HEK293 (cell line): Measurements from ENCODE around the gene TMEM263.

Experiments used
- CTCF ChIA-PET: fragments of 350-600 bp; formaldehyde crosslinking; extraction: SDS; loops from one replicate; lab custom pipeline; 2021; ENCODE audit warnings: antibody characterized with exemption; lab: Yijun Ruan, JAX
- POLR2A ChIA-PET: fragments of 300-600 bp; formaldehyde crosslinking; extraction: SDS; loops from one replicate; lab custom pipeline; 2020; ENCODE audit warnings: antibody characterized with exemption, inconsistent platforms; lab: Yijun Ruan, JAX
- H3K27ac ChIP-seq: fragments of 200-500 bp; sonication (Bioruptor generic); 2 replicates; pipeline ENCODE4 v1.5.1; 2014; ENCODE audit warnings: low read depth, low read length, control low read depth, inconsistent platforms; ENCODE audit errors: extremely low read depth
- H3K36me3 ChIP-seq, 2 experiments: fragments of 200-500 bp in 1 of 2; sonication (Bioruptor generic) in 1 of 2; 1 replicate in 1 of 2; 2 replicates in 1 of 2; pipeline ENCODE4 v1.5.1; 2014 to 2017; ENCODE audit warnings: inconsistent platforms in 2 of 2, low read length in 2 of 2; ENCODE audit not compliant: control insufficient read depth in 2 of 2, insufficient read depth in 1 of 2
- H3K4me1 ChIP-seq: fragments of 200-500 bp; sonication (Bioruptor generic); 2 replicates; pipeline ENCODE4 v1.5.1; 2014; ENCODE audit warnings: mild to moderate bottlenecking, low read length, inconsistent platforms; ENCODE audit not compliant: control insufficient read depth, insufficient read depth
- H3K4me3 ChIP-seq: 2 replicates; pipeline ENCODE4 v1.5.1; 2011; ENCODE audit warnings: low read depth, mild to moderate bottlenecking, control low read depth, low read length, moderate library complexity
- H3K9me3 ChIP-seq: fragments of 200-500 bp; sonication (Bioruptor generic); 2 replicates; pipeline ENCODE4 v1.5.1; 2014; ENCODE audit warnings: low read depth, low read length, inconsistent platforms; ENCODE audit not compliant: control insufficient read depth, insufficient read depth
- GLIS1 ChIP-seq: fragments of 450-650 bp; formaldehyde crosslinking; IDR thresholded peaks from 2 replicates; pipeline ENCODE4 v1.5.1; 2016; ENCODE audit warnings: missing biosample characterization, missing genetic modification characterization
- KLF17 ChIP-seq: fragments of 450-650 bp; formaldehyde crosslinking; IDR thresholded peaks from 2 replicates; pipeline ENCODE4 v1.5.1; 2016; ENCODE audit warnings: missing biosample characterization, missing genetic modification characterization
- REPIN1 ChIP-seq: fragments of 450-650 bp; formaldehyde crosslinking; IDR thresholded peaks from 2 replicates; pipeline ENCODE4 v1.5.1; 2017; ENCODE audit warnings: missing biosample characterization, missing genetic modification characterization, low read depth
- ZFHX2 ChIP-seq: fragments of 450-650 bp; formaldehyde crosslinking; conservative IDR thresholded peaks from 2 replicates; pipeline ENCODE4 v1.5.1; 2016; ENCODE audit warnings: missing biosample characterization, missing genetic modification characterization
- ZNF10 ChIP-seq: fragments of 450-650 bp; formaldehyde crosslinking; IDR thresholded peaks from 2 replicates; pipeline ENCODE4 v1.5.1; 2017; ENCODE audit warnings: missing biosample characterization, missing genetic modification characterization
- ZNF133 ChIP-seq: fragments of 450-650 bp; formaldehyde crosslinking; IDR thresholded peaks from 2 replicates; pipeline ENCODE4 v1.5.1; 2016; ENCODE audit warnings: missing biosample characterization, missing genetic modification characterization
- ZNF18 ChIP-seq: fragments of 450-650 bp; formaldehyde crosslinking; IDR thresholded peaks from 2 replicates; pipeline ENCODE4 v1.5.1; 2016; ENCODE audit warnings: missing biosample characterization, missing genetic modification characterization
- ZNF214 ChIP-seq: fragments of 450-650 bp; formaldehyde crosslinking; IDR thresholded peaks from 2 replicates; pipeline ENCODE4 v1.5.1; 2017; ENCODE audit warnings: missing biosample characterization, mild to moderate bottlenecking, missing genetic modification characterization, borderline replicate concordance
- ZNF221 ChIP-seq: fragments of 450-650 bp; formaldehyde crosslinking; IDR thresholded peaks from 2 replicates; pipeline ENCODE4 v1.5.1; 2017; ENCODE audit warnings: missing biosample characterization, missing genetic modification characterization, borderline replicate concordance
- ZNF239 ChIP-seq: fragments of 450-650 bp; formaldehyde crosslinking; IDR thresholded peaks from 2 replicates; pipeline ENCODE4 v1.5.1; 2016; ENCODE audit warnings: missing biosample characterization, missing genetic modification characterization
- ZNF324 ChIP-seq: fragments of 450-650 bp; formaldehyde crosslinking; IDR thresholded peaks from 2 replicates; pipeline ENCODE4 v1.5.1; 2016; ENCODE audit warnings: missing biosample characterization, missing genetic modification characterization
- ZNF560 ChIP-seq: fragments of 450-650 bp; formaldehyde crosslinking; IDR thresholded peaks from 2 replicates; pipeline ENCODE4 v1.5.1; 2017; ENCODE audit warnings: missing biosample characterization, missing genetic modification characterization, borderline replicate concordance
- ZNF610 ChIP-seq: fragments of 450-650 bp; formaldehyde crosslinking; IDR thresholded peaks from 2 replicates; pipeline ENCODE4 v1.5.1; 2016; ENCODE audit warnings: missing biosample characterization, missing genetic modification characterization, borderline replicate concordance
- ZNF624 ChIP-seq: fragments of 450-650 bp; formaldehyde crosslinking; IDR thresholded peaks from 2 replicates; pipeline ENCODE4 v1.5.1; 2017; ENCODE audit warnings: missing biosample characterization, missing genetic modification characterization
- ZNF626 ChIP-seq: fragments of 450-650 bp; sonication (Bioruptor Pico); formaldehyde crosslinking; IDR thresholded peaks from 2 replicates; pipeline ENCODE4 v1.5.1; 2018; ENCODE audit warnings: missing biosample characterization, missing genetic modification characterization, inconsistent platforms
- ZNF785 ChIP-seq: fragments of 450-650 bp; formaldehyde crosslinking; IDR thresholded peaks from 2 replicates; pipeline ENCODE4 v1.5.1; 2016; ENCODE audit warnings: missing biosample characterization, missing genetic modification characterization
- ZNF791 ChIP-seq: fragments of 450-650 bp; formaldehyde crosslinking; IDR thresholded peaks from 2 replicates; pipeline ENCODE4 v1.5.1; 2016; ENCODE audit warnings: missing biosample characterization, missing genetic modification characterization
- TF ChIP-seq, protein P1 (sequence below): fragments of 450-650 bp; formaldehyde crosslinking; IDR thresholded peaks from 2 replicates; pipeline ENCODE4; 2016; ENCODE audit warnings: missing biosample characterization, missing genetic modification characterization
- TF ChIP-seq, protein P2 (sequence below): fragments of 450-650 bp; formaldehyde crosslinking; IDR thresholded peaks from 2 replicates; pipeline ENCODE4 v1.5.1; 2016; ENCODE audit warnings: missing biosample characterization, missing genetic modification characterization
- TF ChIP-seq, protein P3 (sequence below): fragments of 450-650 bp; formaldehyde crosslinking; IDR thresholded peaks from 2 replicates; pipeline ENCODE4 v1.5.1; 2016; ENCODE audit warnings: missing biosample characterization, missing genetic modification characterization

The TMEM263 gene

DNA sequence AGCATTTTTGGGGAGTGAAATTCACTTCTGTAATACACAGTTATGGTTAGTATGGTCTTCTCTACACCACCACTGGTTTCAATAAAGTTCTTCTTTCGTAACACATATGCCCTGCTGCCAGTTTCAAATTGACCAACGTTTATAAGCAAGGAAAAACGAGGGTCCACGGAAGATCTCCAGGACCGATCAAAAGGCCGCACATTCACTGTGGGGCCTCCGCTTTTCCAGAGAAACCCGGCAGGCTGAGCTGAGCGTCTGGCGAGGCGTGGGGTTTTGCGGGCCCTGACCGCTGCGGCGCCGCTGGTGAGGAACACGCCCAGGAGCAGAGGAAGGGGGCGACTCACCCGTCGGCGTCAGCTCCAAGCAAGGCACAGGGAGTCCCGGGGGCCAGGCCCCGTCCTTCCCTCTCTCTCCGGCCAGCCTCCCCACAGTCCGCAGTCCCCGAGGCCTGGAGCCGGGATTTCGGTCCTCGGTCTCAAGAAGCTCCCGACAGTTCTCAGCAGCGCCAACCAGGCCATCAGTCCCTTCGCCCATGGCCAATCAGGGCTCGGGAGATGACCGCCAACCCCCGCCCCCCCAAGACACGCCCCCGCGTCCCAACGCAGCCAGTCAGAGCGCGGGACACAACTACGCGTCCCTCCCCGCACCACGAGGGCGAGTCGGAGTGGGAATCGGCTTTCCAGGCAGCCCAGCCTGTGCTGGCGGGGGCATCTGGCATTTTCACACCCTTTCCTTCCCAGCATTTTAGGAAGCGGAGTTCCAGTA is 31.1 kb downstream of the TMEM263 start, which contains the start of gene MTERF2:
MTERF2 (minus strand) TSS at position 522 of the 765 bp plus-strand sequence. CDS start 8,432 bp downstream, outside the sequence.
- ChIA-PET POLR2A (interaction anchor here (0.7 to 2.0 kb wide), 11 partner anchors 9 to 630 kb away, joined by 3 to 34 read pairs (median 4); partner anchors contain the start of gene TMEM263), CTCF (interaction anchor here (1.1 to 1.6 kb wide), 2 partner anchors 9 to 105 kb away, joined by 5 read pairs; no protein-coding TSS in a partner anchor)
- no peaks in the 10 kb centered on the region for H3K9me3 ChIP-seq
- peaks cover 11 to 32% of the 10 kb centered on the region in 2 experiments for H3K36me3 ChIP-seq
- H3K4me1 ChIP-seq, result no peaks in the 10 kb centered on the region
- H3K27ac ChIP-seq, result peak within 1 kb of the TSS; percentile 61
- H3K4me3 ChIP-seq, result peak within 1 kb of the TSS; percentile 89
- TF ChIP-seq ZNF560 (tag by site-specific recombination) (no peak), ZNF239 (tag by site-specific recombination) (no peak), ZNF214 (tag by site-specific recombination) (no peak), ZNF18 (peak; percentile 88), ZNF624 (no peak), ZNF10 (tag by site-specific recombination) (no peak), GLIS1 (tag by site-specific recombination) (peak; percentile 40; the same call in 1 of the 2 replicates), ZNF610 (tag by site-specific recombination) (peak; percentile 51; the same call in 1 of the 2 replicates), ZNF626 (tag by site-specific recombination) (no peak), ZNF324 (tag by site-specific recombination) (0 out of 2 replicates have a peak, but pooled peaks have one; percentile 26), ZNF791 (tag by site-specific recombination) (no peak), REPIN1 (no peak), ZNF133 (tag by site-specific recombination) (no peak), ZFHX2 (tag by site-specific recombination) (peak; percentile 48), KLF17 (tag by site-specific recombination) (0 out of 2 replicates have a peak, but pooled peaks have one; percentile 37), ZNF785 (tag by site-specific recombination) (0 out of 2 replicates have a peak, but pooled peaks have one; percentile 15), ZNF221 (tag by site-specific recombination) (no peak)
- TF ChIP-seq, protein P1, sequence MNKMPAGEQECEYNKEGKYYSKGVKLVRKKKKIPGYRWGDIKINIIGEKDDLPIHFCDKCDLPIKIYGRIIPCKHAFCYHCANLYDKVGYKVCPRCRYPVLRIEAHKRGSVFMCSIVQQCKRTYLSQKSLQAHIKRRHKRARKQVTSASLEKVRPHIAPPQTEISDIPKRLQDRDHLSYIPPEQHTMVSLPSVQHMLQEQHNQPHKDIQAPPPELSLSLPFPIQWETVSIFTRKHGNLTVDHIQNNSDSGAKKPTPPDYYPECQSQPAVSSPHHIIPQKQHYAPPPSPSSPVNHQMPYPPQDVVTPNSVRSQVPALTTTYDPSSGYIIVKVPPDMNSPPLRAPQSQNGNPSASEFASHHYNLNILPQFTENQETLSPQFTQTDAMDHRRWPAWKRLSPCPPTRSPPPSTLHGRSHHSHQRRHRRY (tag by site-specific recombination), result no peak
- TF ChIP-seq, protein P2, sequence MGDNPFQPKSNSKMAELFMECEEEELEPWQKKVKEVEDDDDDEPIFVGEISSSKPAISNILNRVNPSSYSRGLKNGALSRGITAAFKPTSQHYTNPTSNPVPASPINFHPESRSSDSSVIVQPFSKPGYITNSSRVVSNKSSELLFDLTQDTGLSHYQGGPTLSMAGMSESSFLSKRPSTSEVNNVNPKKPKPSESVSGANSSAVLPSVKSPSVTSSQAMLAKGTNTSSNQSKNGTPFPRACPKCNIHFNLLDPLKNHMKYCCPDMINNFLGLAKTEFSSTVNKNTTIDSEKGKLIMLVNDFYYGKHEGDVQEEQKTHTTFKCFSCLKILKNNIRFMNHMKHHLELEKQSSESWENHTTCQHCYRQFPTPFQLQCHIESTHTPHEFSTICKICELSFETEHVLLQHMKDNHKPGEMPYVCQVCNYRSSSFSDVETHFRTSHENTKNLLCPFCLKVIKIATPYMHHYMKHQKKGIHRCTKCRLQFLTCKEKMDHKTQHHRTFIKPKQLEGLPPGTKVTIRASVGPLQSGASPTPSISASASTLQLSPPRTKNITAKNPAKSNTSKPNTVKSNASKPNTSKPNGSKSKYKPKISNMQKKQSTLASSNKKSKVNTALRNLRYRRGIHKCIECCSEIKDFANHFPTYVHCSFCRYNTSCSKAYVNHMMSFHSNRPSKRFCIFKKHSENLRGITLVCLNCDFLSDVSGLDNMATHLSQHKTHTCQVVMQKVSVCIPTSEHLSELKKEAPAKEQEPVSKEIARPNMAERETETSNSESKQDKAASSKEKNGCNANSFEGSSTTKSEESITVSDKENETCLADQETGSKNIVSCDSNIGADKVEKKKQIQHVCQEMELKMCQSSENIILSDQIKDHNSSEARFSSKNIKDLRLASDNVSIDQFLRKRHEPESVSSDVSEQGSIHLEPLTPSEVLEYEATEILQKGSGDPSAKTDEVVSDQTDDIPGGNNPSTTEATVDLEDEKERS (tag by site-specific recombination), result no peak
- TF ChIP-seq, protein P3, sequence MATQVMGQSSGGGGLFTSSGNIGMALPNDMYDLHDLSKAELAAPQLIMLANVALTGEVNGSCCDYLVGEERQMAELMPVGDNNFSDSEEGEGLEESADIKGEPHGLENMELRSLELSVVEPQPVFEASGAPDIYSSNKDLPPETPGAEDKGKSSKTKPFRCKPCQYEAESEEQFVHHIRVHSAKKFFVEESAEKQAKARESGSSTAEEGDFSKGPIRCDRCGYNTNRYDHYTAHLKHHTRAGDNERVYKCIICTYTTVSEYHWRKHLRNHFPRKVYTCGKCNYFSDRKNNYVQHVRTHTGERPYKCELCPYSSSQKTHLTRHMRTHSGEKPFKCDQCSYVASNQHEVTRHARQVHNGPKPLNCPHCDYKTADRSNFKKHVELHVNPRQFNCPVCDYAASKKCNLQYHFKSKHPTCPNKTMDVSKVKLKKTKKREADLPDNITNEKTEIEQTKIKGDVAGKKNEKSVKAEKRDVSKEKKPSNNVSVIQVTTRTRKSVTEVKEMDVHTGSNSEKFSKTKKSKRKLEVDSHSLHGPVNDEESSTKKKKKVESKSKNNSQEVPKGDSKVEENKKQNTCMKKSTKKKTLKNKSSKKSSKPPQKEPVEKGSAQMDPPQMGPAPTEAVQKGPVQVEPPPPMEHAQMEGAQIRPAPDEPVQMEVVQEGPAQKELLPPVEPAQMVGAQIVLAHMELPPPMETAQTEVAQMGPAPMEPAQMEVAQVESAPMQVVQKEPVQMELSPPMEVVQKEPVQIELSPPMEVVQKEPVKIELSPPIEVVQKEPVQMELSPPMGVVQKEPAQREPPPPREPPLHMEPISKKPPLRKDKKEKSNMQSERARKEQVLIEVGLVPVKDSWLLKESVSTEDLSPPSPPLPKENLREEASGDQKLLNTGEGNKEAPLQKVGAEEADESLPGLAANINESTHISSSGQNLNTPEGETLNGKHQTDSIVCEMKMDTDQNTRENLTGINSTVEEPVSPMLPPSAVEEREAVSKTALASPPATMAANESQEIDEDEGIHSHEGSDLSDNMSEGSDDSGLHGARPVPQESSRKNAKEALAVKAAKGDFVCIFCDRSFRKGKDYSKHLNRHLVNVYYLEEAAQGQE (tag by site-specific recombination), result 0 out of 2 replicates have a peak, but pooled peaks have one; percentile 32
